Measurements from ENCODE around the gene NLGN1. TPM values are rescaled to one million over a fixed set of nuclear protein-coding genes. Genes with fewer than 3 reads are reported as not detected.

NLGN1 gene
- total RNA-seq, 1 experiment from 2014 or later: not detected

DNA sequence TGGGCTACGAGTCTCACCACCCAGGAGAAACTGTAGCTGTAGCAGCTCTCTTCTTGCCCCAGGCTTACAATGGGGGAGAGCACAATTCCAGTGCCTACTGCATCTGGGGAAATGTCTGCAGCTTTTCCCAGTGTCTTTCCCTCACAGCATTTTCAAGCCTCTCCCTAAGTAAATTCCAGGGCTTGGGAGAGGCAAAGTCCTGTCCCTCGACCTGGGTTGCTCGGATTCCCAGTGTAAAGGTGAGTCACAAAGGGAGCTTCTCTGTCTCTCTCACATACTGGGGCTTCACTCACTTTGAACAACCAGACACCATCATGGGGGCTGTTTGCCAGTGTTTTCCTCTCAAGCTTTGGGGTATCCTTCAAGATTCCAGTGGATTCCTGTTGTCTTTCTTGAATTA is 772.2 kb downstream of the NLGN1 start:
- no peaks in the 10 kb centered on the region for H3K4me1 Mint-ChIP-seq (ENCODE audit: insufficient read depth, unreplicated experiment)
- no peak for TF ChIP-seq CTCF (IDR thresholded peaks at IDR 0.05; ENCODE audit: unreplicated experiment)
- H3K4me3 Mint-ChIP-seq (ENCODE audit: unreplicated experiment): no peak overlapping the region
- H3K27me3 Mint-ChIP-seq (ENCODE audit: insufficient read depth, unreplicated experiment): no peaks in the 10 kb centered on the region
- peaks cover 4% of the 10 kb centered on the region for H3K9me3 Mint-ChIP-seq (ENCODE audit: unreplicated experiment)
- no TSS peak for BruUV-seq (replicated peaks)
- ChIA-PET CTCF (interaction anchor here (1.0 kb wide), 1 partner anchor 19 kb away, joined by 3 read pairs; no protein-coding TSS in a partner anchor), POLR2A (no interaction called here)
- no peak for DNase-seq (ENCODE audit: unreplicated experiment)
- no peaks in the 10 kb centered on the region for H3K36me3 Mint-ChIP-seq (ENCODE audit: insufficient read depth, unreplicated experiment)
- no peak overlapping the region for H3K27ac Mint-ChIP-seq (ENCODE audit: low read depth, unreplicated experiment)
- intact Hi-C loops (cut with micrococcal nuclease): no loop called here

GRCh38 chr3:174170248-174170647 is 772.7 kb downstream of the NLGN1 start:
- ChIA-PET POLR2A (interaction anchor here (0.7 kb wide), 1 partner anchor 164 kb away, joined by 3 read pairs; no protein-coding TSS in a partner anchor), CTCF (interaction anchor here (1.0 kb wide), 1 partner anchor 18 kb away, joined by 3 read pairs; no protein-coding TSS in a partner anchor)
- no peaks in the 10 kb centered on the region for H3K9me3 Mint-ChIP-seq (ENCODE audit: unreplicated experiment)
- no peak for DNase-seq (ENCODE audit: unreplicated experiment)
- H3K27ac Mint-ChIP-seq (ENCODE audit: low read depth, unreplicated experiment): no peak overlapping the region
- no TSS peak for BruUV-seq (replicated peaks)
- intact Hi-C loops (cut with micrococcal nuclease): no loop called here
- no peak for TF ChIP-seq CTCF (IDR thresholded peaks at IDR 0.05; ENCODE audit: unreplicated experiment)
- H3K36me3 Mint-ChIP-seq (ENCODE audit: insufficient read depth, unreplicated experiment): no peaks in the 10 kb centered on the region
- H3K4me1 Mint-ChIP-seq (ENCODE audit: insufficient read depth, unreplicated experiment): no peaks in the 10 kb centered on the region
- no peak overlapping the region for H3K4me3 Mint-ChIP-seq (ENCODE audit: unreplicated experiment)
- no peaks in the 10 kb centered on the region for H3K27me3 Mint-ChIP-seq (ENCODE audit: insufficient read depth, unreplicated experiment)

DNA sequence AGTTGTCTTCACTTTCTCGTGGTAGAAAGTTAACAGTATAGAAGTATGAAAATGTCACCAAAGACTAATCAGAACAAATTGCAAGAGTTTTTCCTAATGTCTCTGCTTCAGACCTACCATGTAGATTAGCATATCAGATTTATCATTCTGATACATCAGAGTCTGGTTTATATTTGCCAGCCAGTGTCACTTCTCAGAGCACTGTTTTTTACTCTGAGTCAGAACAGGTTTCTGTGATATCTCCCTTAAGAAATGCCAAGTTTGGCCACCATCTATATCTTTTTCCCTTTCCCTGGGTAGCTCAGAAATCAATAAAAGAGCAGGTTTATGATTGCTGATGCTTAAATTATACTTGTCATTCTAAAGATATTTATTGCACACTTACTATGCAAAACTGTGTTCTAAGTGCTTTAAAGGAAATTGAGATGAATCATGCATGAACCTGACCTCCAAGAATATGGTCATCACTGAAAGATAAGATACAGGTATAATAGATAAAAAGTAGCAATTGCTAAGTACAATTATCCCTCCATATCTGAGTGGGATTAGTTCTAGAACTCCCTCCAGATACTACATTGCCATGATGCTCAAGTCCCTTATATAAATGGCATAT is 788.9 kb downstream of the NLGN1 start:
- POLR2A ChIA-PET: no interaction called here
- H3K4me3 Mint-ChIP-seq (ENCODE audit: unreplicated experiment): no peak overlapping the region
- CTCF ChIA-PET: interaction anchor here (0.6 kb wide), 1 partner anchor 67 kb away, joined by 3 read pairs; no protein-coding TSS in a partner anchor

GRCh38 chr3:174191380-174191779 is 793.8 kb downstream of the NLGN1 start:
- CTCF ChIA-PET: interaction anchor here (0.6 to 1.4 kb wide), 2 partner anchors 9 to 68 kb away, joined by 3 read pairs; no protein-coding TSS in a partner anchor
- no TSS peak for BruUV-seq (replicated peaks)
- intact Hi-C loops (cut with micrococcal nuclease): no loop called here

More for the DNA sequence above, 788.9 kb downstream of the NLGN1 start:
- H3K9me3 Mint-ChIP-seq (ENCODE audit: unreplicated experiment): no peaks in the 10 kb centered on the region
- BruUV-seq (replicated peaks): no TSS peak
- DNase-seq (ENCODE audit: unreplicated experiment): no peak
- intact Hi-C loops (cut with micrococcal nuclease): no loop called here
- no peak overlapping the region for H3K27ac Mint-ChIP-seq (ENCODE audit: low read depth, unreplicated experiment)
- no peak for TF ChIP-seq CTCF (IDR thresholded peaks at IDR 0.05; ENCODE audit: unreplicated experiment)
- H3K36me3 Mint-ChIP-seq (ENCODE audit: insufficient read depth, unreplicated experiment): no peaks in the 10 kb centered on the region
- H3K27me3 Mint-ChIP-seq (ENCODE audit: insufficient read depth, unreplicated experiment): no peaks in the 10 kb centered on the region
- H3K4me1 Mint-ChIP-seq (ENCODE audit: insufficient read depth, unreplicated experiment): no peaks in the 10 kb centered on the region

More at GRCh38 chr3:174191380-174191779, 793.8 kb downstream of the NLGN1 start:
- H3K4me1 Mint-ChIP-seq (ENCODE audit: insufficient read depth, unreplicated experiment): no peaks in the 10 kb centered on the region
- no peak overlapping the region for H3K27ac Mint-ChIP-seq (ENCODE audit: low read depth, unreplicated experiment)
- H3K36me3 Mint-ChIP-seq (ENCODE audit: insufficient read depth, unreplicated experiment): no peaks in the 10 kb centered on the region
- H3K4me3 Mint-ChIP-seq (ENCODE audit: unreplicated experiment): no peak overlapping the region
- POLR2A ChIA-PET: no interaction called here
- no peak for TF ChIP-seq CTCF (IDR thresholded peaks at IDR 0.05; ENCODE audit: unreplicated experiment)
- DNase-seq (ENCODE audit: unreplicated experiment): no peak
- no peaks in the 10 kb centered on the region for H3K9me3 Mint-ChIP-seq (ENCODE audit: unreplicated experiment)
- no peaks in the 10 kb centered on the region for H3K27me3 Mint-ChIP-seq (ENCODE audit: insufficient read depth, unreplicated experiment)

Measured in MCF 10A (cell line).